ENCODE measurements around the gene KRT76. TPM values are rescaled to one million over a fixed set of nuclear protein-coding genes. Genes with fewer than 3 reads are reported as not detected.

Gene KRT76
- total and polyA plus RNA-seq, 3 donors from 2014 or later = not detected

GRCh38 chr12:52783563-52784316 lies 6.6 kb upstream of the KRT76 start:
- no peak overlapping the region for H3K4me3 ChIP-seq
- H3K27ac ChIP-seq = no peak overlapping the region

GRCh38 chr12:52782502-52782901 lies 5.4 kb upstream of the KRT76 start:
- TF ChIP-seq CTCF (IDR thresholded peaks at IDR 0.05) (no peak), POLR2A (IDR thresholded peaks at IDR 0.05) (no peak)
- Histone ChIP-seq H3K9me3 (no peaks in the 10 kb centered on the region), H3K36me3 (ENCODE audit: low read depth, missing control alignments) (no peaks in the 10 kb centered on the region), H3K4me3 (no peak overlapping the region), H3K27ac (no peak overlapping the region), H3K4me1 (no peaks in the 10 kb centered on the region), H3K27me3 (no peaks in the 10 kb centered on the region)
- no peak for DNase-seq
- intact Hi-C loops (cut with DNase I; ENCODE audit: low total_unique reads) = no loop called here
- WGBS, 2 donors = 96 to 98% methylated on average over 4 of the region's 4 CpGs

More at GRCh38 chr12:52783563-52784316, 6.6 kb upstream of the KRT76 start:
- TF ChIP-seq POLR2A (IDR thresholded peaks at IDR 0.05) (no peak), CTCF (IDR thresholded peaks at IDR 0.05) (no peak)
- intact Hi-C loops (cut with DNase I; ENCODE audit: low total_unique reads) = no loop called here
- 89 to 91% methylated on average over 7 of the region's 7 CpGs for WGBS, 2 donors
- Histone ChIP-seq H3K36me3 (ENCODE audit: low read depth, missing control alignments) (no peaks in the 10 kb centered on the region), H3K4me1 (no peaks in the 10 kb centered on the region), H3K27me3 (no peaks in the 10 kb centered on the region), H3K9me3 (no peaks in the 10 kb centered on the region)
- no peak for DNase-seq

- H3K4me1 ChIP-seq = no peaks in the 10 kb centered on the region
- no peak overlapping the region for H3K27ac ChIP-seq
- no peak overlapping the region for H3K4me3 ChIP-seq
- H3K36me3 ChIP-seq (ENCODE audit: low read depth, missing control alignments) = no peaks in the 10 kb centered on the region
- no peaks in the 10 kb centered on the region for H3K9me3 ChIP-seq
- intact Hi-C loops (cut with DNase I; ENCODE audit: low total_unique reads) = no loop called here
- 85 to 89% methylated on average over 4 of the region's 4 CpGs for WGBS, 2 donors
- H3K27me3 ChIP-seq = no peaks in the 10 kb centered on the region
- no peak for TF ChIP-seq POLR2A (IDR thresholded peaks at IDR 0.05)
- no peak for TF ChIP-seq CTCF (IDR thresholded peaks at IDR 0.05)
- DNase-seq = no peak
Measured at GRCh38 chr12:52781399-52782082, 4.4 kb upstream of the KRT76 start.

GRCh38 chr12:52779914-52780313 lies 2.8 kb upstream of the KRT76 start:
- Histone ChIP-seq H3K27me3 (no peaks in the 10 kb centered on the region), H3K27ac (no peak overlapping the region), H3K9me3 (no peaks in the 10 kb centered on the region), H3K36me3 (ENCODE audit: low read depth, missing control alignments) (no peaks in the 10 kb centered on the region), H3K4me1 (no peaks in the 10 kb centered on the region), H3K4me3 (no peak overlapping the region)
- WGBS, 2 donors = 87 to 95% methylated on average over 6 of the region's 6 CpGs
- no peak for TF ChIP-seq CTCF (IDR thresholded peaks at IDR 0.05)
- no peak for TF ChIP-seq POLR2A (IDR thresholded peaks at IDR 0.05)
- no peak for DNase-seq
- intact Hi-C loops (cut with DNase I; ENCODE audit: low total_unique reads) = no loop called here

All from testis (tissue), 3 donors.